Measurements from ENCODE around the gene OPCML. TPM values are rescaled to one million over a fixed set of nuclear protein-coding genes. Genes with fewer than 3 reads are reported as not detected.

OPCML gene
- total RNA-seq, 1 experiment from 2014 or later: not detected

DNA sequence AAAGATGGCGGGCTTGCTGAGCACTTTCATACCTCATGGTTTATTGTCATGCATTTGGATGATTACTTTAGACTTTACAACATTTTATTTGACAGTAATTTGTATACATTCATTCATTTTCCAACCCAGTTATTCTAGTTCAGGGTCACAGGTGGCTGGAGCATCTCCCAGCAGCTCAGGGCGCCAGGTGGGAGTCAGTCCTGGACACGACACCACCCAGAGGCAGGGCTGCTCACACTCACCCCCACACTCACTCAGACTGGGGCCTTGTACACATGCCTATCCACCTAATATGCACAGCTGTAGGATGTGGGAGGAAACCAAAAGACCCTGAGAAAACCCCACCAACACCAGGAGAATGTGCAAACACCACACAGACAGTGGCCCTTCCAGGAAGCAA, 123.9 kb downstream of the OPCML start:
- ChIA-PET CTCF (no interaction called here), POLR2A (no interaction called here)
- intact Hi-C loops (cut with micrococcal nuclease; ENCODE audit: unreplicated experiment): no loop called here
- H3K36me3 Mint-ChIP-seq (ENCODE audit: insufficient read depth, unreplicated experiment): no peaks in the 10 kb centered on the region
- Histone ChIP-seq H3K27me3 (replicated peaks; ENCODE audit: control insufficient read depth, insufficient read depth, low read length) (no peaks in the 10 kb centered on the region), H3K36me3 (ENCODE audit: control insufficient read depth, insufficient read depth, low read length) (no peaks in the 10 kb centered on the region), H3K4me3 (ENCODE audit: low read depth, low read length) (no peak overlapping the region), H3K4me1 (no peaks in the 10 kb centered on the region), H3K9me3 (no peaks in the 10 kb centered on the region)
- H3K4me3 Mint-ChIP-seq (ENCODE audit: unreplicated experiment): no peak overlapping the region
- no TSS peak for BruUV-seq (replicated peaks)
- H3K9me3 Mint-ChIP-seq (ENCODE audit: unreplicated experiment): peaks cover 11% of the 10 kb centered on the region
- H3K27ac Mint-ChIP-seq (ENCODE audit: unreplicated experiment): no peak overlapping the region
- no peaks in the 10 kb centered on the region for H3K4me1 Mint-ChIP-seq (ENCODE audit: low read depth, unreplicated experiment)
- no peak for DNase-seq
- TF ChIP-seq, protein P1, sequence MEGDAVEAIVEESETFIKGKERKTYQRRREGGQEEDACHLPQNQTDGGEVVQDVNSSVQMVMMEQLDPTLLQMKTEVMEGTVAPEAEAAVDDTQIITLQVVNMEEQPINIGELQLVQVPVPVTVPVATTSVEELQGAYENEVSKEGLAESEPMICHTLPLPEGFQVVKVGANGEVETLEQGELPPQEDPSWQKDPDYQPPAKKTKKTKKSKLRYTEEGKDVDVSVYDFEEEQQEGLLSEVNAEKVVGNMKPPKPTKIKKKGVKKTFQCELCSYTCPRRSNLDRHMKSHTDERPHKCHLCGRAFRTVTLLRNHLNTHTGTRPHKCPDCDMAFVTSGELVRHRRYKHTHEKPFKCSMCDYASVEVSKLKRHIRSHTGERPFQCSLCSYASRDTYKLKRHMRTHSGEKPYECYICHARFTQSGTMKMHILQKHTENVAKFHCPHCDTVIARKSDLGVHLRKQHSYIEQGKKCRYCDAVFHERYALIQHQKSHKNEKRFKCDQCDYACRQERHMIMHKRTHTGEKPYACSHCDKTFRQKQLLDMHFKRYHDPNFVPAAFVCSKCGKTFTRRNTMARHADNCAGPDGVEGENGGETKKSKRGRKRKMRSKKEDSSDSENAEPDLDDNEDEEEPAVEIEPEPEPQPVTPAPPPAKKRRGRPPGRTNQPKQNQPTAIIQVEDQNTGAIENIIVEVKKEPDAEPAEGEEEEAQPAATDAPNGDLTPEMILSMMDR (IDR thresholded peaks at IDR 0.05; ENCODE audit: insufficient read depth in 1 of 2, low read depth in 1 of 2, low read length in 1 of 2, severe bottlenecking in 1 of 2, unreplicated experiment in 1 of 2): no peak
- H3K27me3 Mint-ChIP-seq (ENCODE audit: insufficient read depth, unreplicated experiment): peaks cover 8% of the 10 kb centered on the region

DNA sequence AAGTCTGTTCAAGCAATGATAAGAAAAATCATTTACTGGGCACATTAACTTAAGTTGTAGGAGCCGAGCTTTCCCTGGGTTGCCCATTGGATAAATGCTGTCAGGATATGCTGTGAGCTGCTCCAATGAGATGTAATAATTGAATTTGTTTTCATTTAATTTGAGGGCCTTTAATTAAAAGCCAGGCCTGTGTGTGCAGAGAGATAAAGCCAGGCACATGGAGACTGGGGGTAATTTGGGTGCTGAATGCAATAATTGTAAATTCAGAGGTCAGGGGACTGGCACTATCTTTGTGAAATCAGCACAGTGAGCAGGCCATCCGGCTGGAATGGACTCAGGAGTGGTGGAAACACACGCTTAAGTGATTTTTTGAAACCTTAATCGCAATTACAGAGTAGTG, 125.8 kb downstream of the OPCML start:
- Mint-ChIP-seq H3K4me3 (ENCODE audit: unreplicated experiment) (no peak overlapping the region), H3K4me1 (ENCODE audit: low read depth, unreplicated experiment) (no peaks in the 10 kb centered on the region), H3K9me3 (ENCODE audit: unreplicated experiment) (peaks cover 11% of the 10 kb centered on the region), H3K27ac (ENCODE audit: unreplicated experiment) (no peak overlapping the region), H3K27me3 (ENCODE audit: insufficient read depth, unreplicated experiment) (peaks cover 8% of the 10 kb centered on the region), H3K36me3 (ENCODE audit: insufficient read depth, unreplicated experiment) (no peaks in the 10 kb centered on the region)
- H3K4me3 ChIP-seq (ENCODE audit: low read depth, low read length): no peak overlapping the region
- no TSS peak for BruUV-seq (replicated peaks)
- H3K36me3 ChIP-seq (ENCODE audit: control insufficient read depth, insufficient read depth, low read length): no peaks in the 10 kb centered on the region
- intact Hi-C loops (cut with micrococcal nuclease; ENCODE audit: unreplicated experiment): no loop called here
- no peaks in the 10 kb centered on the region for H3K27me3 ChIP-seq (replicated peaks; ENCODE audit: control insufficient read depth, insufficient read depth, low read length)
- ChIA-PET POLR2A (no interaction called here), CTCF (interaction anchor here (0.9 kb wide), 1 partner anchor 13 kb away, joined by 3 read pairs; no protein-coding TSS in a partner anchor)
- no peaks in the 10 kb centered on the region for H3K4me1 ChIP-seq
- DNase-seq: no peak
- no peaks in the 10 kb centered on the region for H3K9me3 ChIP-seq
- TF ChIP-seq, protein P1 (IDR thresholded peaks at IDR 0.05; ENCODE audit: insufficient read depth in 1 of 2, low read depth in 1 of 2, low read length in 1 of 2, severe bottlenecking in 1 of 2, unreplicated experiment in 1 of 2): no peak

DNA sequence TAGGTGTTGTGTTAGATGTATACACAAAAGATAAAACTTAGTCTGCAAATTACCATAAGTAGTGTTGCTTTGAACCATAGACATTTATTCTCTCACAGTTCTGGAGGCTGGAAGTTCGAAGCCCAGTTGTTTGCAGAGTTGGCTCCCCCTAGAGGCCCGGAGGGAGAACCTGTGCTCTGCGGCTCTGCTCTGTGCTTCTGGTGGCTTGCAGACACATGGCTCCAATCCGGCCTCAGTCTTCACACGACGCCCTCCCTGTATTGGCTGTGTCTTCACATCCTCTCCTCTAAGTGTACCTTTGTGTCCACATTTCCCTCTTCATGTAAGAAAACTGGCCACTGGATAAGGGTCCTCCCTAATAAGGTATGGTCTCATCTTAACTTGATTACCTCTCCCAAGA, 128.4 kb downstream of the OPCML start:
- no peaks in the 10 kb centered on the region for H3K36me3 Mint-ChIP-seq (ENCODE audit: insufficient read depth, unreplicated experiment)
- POLR2A ChIA-PET: no interaction called here
- no TSS peak for BruUV-seq (replicated peaks)
- peaks cover 8% of the 10 kb centered on the region for H3K27me3 Mint-ChIP-seq (ENCODE audit: insufficient read depth, unreplicated experiment)
- CTCF ChIA-PET: no interaction called here
- no peak overlapping the region for H3K27ac Mint-ChIP-seq (ENCODE audit: unreplicated experiment)
- Histone ChIP-seq H3K9me3 (no peaks in the 10 kb centered on the region), H3K27me3 (replicated peaks; ENCODE audit: control insufficient read depth, insufficient read depth, low read length) (no peaks in the 10 kb centered on the region), H3K36me3 (ENCODE audit: control insufficient read depth, insufficient read depth, low read length) (no peaks in the 10 kb centered on the region), H3K4me3 (ENCODE audit: low read depth, low read length) (no peak overlapping the region), H3K4me1 (no peaks in the 10 kb centered on the region)
- TF ChIP-seq, protein P1 (IDR thresholded peaks at IDR 0.05; ENCODE audit: insufficient read depth in 1 of 2, low read depth in 1 of 2, low read length in 1 of 2, severe bottlenecking in 1 of 2, unreplicated experiment in 1 of 2): peak; percentile 42 to 53
- H3K4me1 Mint-ChIP-seq (ENCODE audit: low read depth, unreplicated experiment): no peaks in the 10 kb centered on the region
- no peak overlapping the region for H3K4me3 Mint-ChIP-seq (ENCODE audit: unreplicated experiment)
- DNase-seq: peak in 1 of 2 experiments; percentile 35
- intact Hi-C loops (cut with micrococcal nuclease; ENCODE audit: unreplicated experiment): loop anchor here (1.0 kb wide), 1 partner anchor 270 kb away; no protein-coding TSS in a partner anchor
- peaks cover 11% of the 10 kb centered on the region for H3K9me3 Mint-ChIP-seq (ENCODE audit: unreplicated experiment)
